ENCODE results near the gene NCOA3.

NCOA3 gene

DNA sequence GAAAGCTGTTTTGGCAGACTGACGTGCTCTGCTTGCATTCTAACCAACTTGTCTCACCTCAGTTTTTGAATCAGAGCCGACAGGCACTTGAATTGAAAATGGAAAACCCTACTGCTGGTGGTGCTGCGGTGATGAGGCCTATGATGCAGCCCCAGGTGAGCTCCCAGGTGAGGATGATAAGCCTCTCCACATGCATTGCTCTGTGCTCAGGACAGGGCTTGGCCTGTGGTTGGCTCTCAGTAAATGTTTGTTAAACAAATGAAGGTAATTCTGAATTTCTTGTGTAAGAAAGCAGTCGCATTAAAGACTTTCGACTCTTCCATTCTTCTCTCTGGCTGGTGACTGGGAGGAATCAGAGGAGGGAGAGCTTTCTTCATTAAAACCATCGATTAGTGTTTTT, 147.3 kb downstream of the NCOA3 start:
- DNase-seq = no peak

DNA sequence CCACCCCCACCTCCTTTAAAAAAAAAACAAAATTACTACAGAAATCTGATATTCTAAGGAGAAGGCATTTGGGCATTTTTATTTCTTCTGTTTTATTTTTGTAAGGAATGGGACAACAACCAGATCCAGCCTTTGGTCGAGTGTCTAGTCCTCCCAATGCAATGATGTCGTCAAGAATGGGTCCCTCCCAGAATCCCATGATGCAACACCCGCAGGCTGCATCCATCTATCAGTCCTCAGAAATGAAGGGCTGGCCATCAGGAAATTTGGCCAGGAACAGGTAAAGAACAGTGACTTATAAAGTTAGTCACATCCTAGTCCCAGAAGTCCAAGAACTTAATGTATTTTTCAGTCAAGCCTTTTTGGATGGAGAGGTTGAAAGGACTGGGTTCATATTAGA, 150.6 kb downstream of the NCOA3 start:
- no peak for DNase-seq

DNA sequence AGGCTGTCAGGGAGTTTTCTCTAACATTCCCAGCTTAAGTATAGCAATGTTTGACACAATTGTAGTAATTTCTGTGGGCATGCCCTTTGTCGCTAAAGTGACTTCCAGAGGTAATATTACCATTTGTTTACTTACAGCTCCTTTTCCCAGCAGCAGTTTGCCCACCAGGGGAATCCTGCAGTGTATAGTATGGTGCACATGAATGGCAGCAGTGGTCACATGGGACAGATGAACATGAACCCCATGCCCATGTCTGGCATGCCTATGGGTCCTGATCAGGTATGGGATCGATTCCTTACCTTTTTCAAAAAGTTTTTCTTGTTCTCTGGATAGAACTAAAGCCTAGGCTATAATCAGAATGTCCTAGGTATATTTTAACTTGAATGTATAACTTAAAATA, 151.1 kb downstream of the NCOA3 start:
- DNase-seq = no peak

DNA sequence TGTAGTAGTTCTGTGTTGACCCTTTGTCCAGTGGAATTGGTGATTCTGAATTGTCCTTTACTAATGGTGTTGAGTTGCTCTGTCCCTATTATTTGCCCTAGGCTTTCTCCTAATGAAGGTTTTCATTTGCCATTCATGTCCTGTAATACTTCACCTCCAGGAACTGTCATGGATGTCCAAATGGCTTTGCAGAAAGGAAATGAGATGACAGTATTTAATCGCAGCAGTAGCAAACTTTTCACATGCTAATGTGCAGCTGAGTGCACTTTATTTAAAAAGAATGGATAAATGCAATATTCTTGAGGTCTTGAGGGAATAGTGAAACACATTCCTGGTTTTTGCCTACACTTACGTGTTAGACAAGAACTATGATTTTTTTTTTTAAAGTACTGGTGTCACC, 152.2 kb downstream of the NCOA3 start:
- no peak for DNase-seq

DNA sequence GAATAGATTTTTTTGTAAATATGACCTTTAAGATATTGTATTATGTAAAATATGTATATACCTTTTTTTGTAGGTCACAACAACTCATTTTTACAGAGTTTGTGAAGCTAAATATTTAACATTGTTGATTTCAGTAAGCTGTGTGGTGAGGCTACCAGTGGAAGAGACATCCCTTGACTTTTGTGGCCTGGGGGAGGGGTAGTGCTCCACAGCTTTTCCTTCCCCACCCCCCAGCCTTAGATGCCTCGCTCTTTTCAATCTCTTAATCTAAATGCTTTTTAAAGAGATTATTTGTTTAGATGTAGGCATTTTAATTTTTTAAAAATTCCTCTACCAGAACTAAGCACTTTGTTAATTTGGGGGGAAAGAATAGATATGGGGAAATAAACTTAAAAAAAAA, 152.7 kb downstream of the NCOA3 start:
- no peak for DNase-seq

DNA sequence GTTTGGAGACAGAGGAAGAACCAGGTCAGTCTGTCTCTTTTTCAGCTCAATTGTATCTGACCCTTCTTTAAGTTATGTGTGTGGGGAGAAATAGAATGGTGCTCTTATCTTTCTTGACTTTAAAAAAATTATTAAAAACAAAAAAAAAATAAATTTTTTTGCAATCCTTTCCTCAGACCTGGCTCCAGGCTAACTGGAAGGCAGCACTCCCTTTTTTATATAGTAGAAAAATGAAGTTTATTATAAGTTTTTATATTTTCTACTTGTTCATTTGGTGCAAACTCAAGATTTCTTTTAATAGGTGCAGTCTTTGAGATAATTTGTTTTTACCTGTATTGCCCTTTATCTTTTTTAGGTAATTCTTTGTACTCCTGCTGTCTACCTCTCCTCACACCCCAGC, 153.9 kb downstream of the NCOA3 start:
- no peak for DNase-seq

DNA sequence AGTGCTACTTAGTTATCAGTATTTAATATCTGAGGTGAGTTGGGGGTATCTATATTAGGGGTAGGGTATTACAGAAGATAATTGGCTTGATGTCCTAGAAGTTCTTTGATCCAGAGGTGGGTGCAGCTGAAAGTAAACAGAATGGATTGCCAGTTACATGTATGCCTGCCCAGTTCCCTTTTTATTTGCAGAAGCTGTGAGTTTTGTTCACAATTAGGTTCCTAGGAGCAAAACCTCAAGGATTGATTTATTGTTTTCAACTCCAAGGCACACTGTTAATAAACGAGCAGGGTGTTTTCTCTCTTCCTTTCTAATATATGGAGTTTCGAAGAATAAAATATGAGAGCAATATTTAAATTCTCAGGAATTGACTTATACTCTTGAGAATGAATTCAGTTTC, 154.6 kb downstream of the NCOA3 start:
- DNase-seq = no peak

DNA sequence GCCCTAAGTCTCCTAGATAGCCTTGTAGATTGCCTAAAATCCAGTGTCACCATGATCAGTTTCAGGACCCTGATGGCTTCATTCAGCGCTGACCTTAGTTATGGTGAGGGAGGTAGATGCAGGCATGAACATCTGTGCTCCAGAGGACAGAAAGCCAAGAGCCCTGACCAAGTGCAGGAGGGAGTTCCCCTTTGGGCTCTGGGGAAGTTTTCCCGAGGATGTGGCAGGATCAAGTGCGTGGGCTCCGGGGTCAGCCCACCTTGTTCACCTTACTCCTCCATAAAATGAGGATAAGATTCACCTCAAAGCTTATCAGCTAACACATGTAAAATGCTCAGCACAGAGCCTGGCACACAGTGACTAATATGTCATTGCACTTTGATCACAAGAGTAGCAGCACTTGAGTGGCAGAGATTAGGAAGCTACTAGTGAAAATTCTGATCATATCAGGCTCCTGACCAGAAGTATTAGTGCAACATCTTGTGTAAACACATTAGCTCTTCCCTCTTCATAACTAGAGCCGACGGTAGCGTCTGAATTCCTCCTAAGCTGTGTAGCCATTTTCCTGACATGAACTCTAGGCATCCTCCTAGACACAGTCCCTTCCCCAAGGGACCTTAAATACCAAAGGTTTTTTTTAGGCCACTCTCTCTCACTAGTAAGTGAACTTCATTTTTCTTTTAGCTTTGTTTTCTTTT, 158.4 kb downstream of the NCOA3 start:
- no peak for DNase-seq

DNA sequence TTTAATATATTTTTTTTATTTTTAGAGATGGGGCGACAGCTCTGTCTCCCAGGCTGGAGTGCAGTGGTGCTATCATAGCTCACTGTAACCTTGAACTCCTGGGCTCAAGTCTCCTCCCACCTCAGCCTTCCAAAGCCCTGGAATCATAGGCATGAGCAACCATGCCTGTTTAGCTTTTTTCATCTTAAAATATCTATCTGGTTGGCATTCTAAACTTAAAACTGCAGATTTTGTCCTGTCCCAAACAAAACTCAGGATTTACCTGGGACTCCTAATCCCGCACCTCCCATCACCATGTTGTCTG, 158.9 kb downstream of the NCOA3 start:
- no peak for DNase-seq

DNA sequence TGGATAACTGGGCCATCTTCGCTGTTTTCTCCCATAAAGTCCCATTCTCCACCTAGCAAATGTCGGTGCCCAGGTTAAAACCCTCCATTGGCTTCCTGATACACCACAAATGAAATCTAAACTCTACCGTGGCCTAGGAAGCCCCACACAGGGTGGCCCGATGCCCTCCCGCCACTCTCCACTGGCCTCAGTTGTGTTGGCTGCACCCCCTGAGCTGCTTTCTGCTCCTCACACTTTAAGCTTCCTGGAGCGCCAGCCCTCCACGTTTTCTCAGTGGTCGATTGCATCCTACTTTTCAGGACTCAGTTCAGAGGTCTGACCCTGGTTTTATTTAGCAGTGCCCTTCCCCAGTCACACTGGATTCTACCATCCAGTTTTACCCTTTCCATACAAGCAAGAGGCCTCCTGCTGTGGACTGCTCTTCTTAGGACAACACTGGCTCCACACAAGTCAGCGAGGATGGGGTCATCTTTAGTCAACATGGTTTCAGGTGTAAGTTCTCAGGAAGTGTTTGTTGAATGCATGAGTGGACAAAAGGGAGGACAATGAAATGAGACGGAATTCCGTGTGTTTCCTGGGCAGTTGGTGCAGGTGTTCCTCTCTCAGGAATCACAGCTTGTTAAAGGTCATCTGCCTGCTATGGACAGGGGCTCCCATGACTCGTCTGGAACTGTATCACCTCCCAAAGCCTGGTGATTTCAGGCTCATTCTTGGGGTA, 159.5 kb downstream of the NCOA3 start:
- no peak for DNase-seq

DNA sequence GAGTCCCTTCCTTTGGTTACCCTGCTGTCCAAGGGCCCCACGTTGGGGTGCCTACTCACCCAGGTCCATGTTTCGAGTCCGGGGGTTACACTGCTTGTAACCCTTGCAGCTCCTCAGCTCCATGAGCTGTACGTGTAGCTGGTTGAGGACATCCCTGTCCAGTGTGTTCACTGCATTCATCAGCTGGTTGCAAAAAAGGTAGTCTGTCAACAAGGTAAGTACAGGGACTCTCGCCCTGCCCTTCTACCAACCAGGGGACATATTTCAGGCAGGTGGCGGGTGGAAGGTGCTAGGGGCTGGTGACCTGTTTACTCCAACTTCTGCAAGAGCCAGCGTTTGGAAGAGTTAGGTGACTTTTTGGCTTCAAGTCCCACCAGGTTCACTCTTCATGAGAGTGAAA, 160.0 kb downstream of the NCOA3 start:
- no peak for DNase-seq

DNA sequence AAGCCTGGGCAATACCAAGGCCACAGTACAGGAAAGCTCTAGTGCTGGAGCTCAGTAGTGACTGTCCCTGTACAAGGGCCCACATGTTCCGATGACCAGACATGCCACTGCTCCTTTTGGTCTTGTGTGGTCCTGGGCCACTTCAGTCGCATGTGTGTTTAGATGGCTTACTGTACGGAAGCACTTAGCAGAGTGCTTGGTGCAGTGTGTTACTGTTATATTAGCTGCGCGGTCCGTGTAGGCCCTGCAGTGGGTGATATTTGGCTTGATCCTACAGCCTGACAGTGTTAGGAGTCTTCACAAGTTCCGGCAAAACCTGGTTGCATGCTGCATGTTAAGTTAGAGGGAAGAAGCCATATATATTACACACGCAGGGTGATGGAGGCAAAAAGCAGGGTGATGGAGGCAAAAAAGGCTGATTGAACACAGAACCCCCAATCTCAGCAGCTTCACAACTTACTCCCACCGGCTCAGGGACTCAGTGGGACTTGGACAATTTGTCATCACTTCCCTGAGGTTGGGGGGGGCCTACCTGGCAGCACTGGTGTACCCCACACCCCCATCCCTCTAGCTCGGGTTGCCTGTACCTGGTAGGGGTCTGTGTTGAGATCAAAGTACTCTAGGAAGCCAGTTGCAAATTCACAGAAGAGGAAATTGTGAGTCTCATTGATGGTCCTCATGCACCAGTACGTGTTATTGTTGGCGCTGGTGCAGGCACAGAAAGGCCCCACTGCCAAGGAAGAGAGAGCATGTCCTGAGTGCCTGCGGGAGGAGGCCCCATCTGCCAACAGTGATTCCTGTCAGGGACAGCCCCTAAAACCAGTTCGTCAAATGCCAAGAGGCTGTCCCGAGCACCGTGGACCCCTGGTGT, 161.0 kb downstream of the NCOA3 start:
- no peak for DNase-seq

DNA sequence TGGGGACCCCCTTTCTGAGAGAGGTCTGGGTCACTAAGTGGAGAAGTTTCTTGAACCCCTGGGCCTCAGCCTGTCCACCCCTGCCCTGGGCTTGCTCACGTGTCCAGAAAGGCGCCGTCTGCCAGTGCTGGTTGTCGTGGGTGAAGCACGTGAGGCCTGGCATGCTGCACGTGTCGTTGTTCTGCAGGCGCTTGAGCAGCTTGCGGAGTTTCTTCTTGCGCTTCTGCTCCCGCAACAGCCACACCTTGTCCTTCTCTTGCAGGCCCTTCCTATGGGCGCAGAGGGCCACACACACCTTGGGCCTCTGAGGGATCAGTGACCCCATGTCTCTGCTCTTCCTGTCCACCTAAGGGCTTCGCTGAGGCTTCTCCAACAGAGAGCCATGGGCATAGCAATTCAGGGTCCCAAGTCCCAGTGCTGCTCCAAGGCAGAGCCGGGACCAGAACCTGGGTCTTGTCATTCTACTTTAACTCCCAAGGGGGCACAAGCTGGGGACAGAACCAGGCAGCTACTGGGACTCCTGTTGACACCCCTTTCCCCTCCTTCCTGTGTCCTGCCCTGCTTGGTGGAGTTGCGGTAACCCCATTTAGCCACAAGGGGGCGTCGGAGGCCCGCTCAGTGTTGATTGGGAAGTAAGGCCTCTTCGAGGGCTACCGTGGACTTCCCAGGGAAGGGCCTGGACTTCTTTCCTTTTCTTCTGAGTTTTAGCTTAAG, 161.8 kb downstream of the NCOA3 start:
- DNase-seq = peak; percentile 84 to 85

DNA sequence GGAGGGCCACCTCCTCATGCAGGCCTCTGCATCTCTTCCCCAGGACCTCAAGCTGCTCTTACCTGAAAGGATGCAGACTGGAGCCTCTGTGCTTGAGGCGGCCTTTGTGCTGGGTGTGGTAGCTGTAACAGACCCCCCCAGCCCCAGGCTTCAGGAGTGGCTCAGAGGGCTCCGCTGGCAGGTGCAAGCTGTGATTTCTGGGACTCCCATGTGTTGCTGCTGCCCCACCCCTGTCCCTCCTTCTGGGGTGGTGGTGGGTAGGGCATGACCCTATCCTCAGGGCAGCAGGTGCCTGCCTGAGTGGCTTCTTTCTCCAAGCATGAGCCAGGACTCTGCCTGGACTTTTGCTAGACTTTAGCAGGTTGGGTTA, 162.4 kb downstream of the NCOA3 start:
- no peak for DNase-seq

DNA sequence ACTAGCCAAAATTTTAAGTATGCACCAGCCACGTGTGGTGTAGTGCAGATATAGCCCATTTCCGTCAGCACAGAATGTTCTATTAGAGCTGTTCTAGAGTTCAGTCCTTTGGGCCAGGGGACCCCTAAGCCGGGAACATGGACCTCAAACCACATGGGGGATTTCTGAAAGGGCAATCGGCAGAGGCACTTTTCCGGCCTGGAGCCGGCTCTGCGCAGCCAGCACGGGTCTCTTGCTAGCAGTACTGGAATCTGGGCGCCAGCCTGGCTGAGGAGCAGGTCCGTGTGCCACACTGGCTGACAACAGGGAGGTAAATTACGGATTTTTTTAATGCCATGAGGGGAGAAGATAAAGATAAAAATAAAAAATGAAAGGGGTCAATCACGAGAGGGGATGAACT, 163.1 kb downstream of the NCOA3 start:
- no peak for DNase-seq

DNA sequence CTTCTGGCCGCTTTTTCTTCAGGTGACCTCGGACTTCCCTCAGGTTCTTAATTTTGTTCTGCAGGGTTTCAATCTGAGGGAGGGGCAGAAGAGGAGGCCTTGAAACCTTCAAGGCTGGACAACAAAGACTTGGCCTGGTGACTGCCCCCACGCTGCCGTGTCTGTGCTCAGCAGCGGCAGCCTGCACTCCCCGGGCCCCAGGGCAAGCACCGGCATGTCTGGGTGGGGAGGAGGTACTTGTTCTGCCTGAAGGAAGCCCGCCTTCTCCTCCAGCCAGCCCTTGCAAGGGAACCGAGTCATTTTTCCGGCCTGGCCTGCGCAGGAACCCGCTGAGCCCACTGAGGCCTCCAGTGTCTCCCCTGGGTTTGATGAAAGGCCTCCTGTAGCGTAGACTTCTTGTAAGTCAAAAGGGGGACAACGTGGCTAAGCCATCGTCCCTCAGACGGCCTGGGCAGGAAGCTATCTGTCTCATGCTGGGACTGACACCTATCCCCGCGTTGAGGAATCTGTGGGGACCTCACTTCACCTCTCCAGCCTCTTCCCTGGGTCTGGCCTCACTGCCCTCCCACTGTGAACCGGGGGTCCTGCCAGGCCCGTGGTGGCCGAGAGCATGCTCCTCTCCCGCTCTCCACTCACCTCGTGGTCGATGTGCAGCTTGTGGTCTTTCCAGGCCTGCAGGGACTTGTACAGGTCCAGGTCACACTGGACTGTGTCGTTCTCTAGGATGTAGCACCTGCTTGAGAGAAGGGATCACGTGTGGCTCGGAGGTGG, 163.7 kb downstream of the NCOA3 start:
- no peak for DNase-seq

DNA sequence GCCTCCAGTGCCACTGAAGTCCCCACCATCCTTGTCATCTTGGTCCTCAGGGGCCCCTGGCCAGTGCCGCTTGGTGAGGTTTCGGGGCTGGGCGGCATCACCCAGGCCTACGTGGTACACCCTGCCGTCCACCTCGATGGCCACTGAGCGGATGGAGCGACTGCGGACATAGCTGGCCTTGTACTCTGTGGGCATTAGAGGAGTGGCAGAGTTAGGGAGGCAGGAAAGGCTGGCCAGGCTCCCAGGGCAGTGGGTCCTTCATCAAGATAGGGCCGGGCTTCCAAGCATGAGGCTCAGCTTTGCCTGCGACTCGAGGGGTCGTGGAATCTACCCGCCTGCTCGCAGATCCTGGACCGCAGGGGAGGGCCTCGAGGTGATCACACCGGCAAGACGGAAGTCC, 164.6 kb downstream of the NCOA3 start:
- no peak for DNase-seq

DNA sequence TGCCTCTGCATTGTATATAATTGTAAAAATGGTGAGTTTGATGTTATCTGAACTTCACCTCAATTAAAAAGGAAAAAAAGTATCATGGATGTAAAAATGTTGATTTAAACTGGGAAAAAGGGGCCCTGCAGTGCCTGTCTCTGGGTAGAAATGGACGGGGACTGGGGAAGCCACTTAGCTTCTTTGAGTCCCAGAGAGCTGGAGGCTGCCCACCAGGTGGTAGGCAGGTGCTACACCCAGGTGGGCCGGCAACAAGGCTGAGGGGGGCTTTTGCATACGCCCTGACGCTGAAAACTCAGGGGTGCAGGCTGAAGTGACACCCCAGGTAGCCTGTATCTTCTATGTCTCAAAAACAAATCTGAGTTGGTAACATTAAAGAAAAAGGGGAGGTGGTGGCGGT, 165.4 kb downstream of the NCOA3 start:
- no peak for DNase-seq

DNA sequence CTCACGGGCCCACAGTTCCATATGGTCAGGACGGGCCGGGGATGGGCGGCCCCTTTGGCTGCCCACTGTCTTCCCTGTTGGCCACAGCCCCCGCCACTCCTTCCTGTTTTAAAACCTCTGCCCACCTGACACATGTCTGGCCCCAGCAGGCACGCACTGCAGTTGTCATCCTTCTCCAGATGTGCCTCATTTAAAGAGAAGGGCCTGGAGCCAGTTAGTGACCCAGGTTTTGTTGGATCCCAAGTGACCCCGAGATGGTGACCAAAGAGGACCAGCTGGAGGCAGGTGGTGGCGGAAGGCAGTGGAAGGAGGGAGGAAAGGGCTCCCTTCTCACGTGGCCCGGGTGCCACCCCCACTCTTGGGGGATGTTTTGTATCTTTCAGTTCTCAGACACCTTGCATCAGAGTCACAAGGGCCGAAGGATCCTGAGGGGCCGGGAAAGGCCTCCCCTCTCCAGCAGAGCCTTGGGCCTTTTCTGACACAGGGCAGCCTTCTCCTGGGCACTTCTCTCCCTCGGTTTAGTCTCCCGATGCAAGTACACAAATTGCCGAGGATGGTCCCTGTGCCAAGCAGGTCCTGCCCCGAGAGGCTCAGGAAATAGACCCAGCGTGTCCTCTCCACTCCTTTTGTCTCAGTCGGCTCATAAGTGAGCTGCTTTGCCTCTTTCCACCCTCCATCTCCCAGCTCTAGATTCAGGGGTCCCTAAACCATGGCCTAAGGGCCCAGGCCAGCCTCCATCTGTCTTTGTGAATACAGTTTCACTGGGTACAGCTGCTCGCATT, 166.0 kb downstream of the NCOA3 start:
- no peak for DNase-seq

DNA sequence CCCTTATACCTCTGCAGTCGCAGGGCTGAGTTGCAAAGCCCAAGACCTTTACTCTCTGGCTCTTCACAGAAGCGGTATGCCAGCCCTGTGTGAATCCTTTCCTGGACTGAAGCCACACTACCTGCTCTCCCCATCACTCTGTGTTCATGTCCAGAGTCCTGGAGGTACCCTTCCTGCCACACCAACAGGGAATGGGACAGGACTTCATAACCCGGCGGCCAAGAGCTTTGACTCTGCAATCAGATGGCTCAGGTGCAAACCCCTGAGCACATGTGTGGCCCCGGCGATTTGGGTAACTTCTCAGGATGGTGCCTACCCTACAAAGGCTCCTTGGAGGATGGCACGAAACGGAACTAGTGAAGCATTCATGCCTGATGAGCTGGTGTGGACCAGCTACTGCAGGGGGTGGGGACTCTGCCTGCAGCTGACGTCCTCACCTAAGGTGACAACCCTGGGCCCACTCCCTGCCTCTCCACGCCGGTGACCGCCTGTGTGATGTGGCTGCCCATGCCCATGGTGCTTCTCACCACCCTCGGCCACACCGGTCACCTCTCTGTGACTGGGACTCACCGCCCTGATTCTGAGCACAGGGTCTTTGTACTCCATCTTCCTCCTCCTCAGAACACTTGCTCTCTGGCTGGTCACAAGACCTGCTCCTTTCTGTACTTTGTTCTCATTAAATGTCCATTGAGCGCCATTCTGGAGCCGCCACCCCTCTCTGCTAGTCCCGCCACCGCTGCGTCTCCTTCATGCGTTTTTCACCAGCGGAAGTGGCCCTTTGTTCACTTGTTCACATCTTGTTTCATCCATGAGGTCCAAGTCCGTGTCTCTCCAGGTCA, 166.8 kb downstream of the NCOA3 start:
- no peak for DNase-seq

DNA sequence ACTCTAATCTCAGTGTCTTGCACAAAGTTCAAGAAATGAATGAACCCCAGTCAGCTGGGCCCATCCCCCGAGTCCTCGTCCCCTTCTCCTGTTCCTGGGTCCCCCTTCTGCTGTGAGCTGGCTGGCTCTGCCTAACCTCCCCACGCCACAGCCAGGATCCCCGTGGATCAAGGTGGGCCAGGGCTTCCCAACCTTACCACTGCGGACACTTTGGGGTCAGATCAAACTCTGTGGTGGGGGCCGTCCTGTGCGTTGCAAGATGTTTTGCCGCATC, 167.4 kb downstream of the NCOA3 start:
- no peak for DNase-seq
